ENCODE measurements around the gene IRX6. TPM values are rescaled to one million over a fixed set of nuclear protein-coding genes. Genes with fewer than 3 reads are reported as not detected.

The IRX6 gene
- total and polyA plus RNA-seq, 2 donors (not counting 3 experiments of a cell fraction or from before 2014, with no cell fraction given) = not detected

- Histone ChIP-seq H3K27ac (ENCODE audit: insufficient read depth, low read depth, low read length) (no peak overlapping the region), H3K9me3 (replicated peaks; ENCODE audit: control insufficient read depth, insufficient read depth, low read length) (no peaks in the 10 kb centered on the region), H2AFZ (ENCODE audit: low read depth, low read length) (no peak overlapping the region), H3K9ac (replicated peaks; ENCODE audit: extremely low read depth, insufficient read depth, low read length) (no peak overlapping the region), H3K79me2 (ENCODE audit: control insufficient read depth, insufficient read depth, low read length) (no peaks in the 10 kb centered on the region), H3K4me2 (ENCODE audit: insufficient read depth, low read length) (no peak overlapping the region), H3K4me3 (replicated peaks in 1 of 3; ENCODE audit: insufficient read depth in 1 of 3, low read depth in 1 of 3, low read length in 3 of 3) (no peak overlapping the region), H3K9me1 (replicated peaks; ENCODE audit: control insufficient read depth, extremely low read depth, insufficient read depth, low read length) (no peaks in the 10 kb centered on the region), H3K36me3 (ENCODE audit: control insufficient read depth in 2 of 2, extremely low read depth in 1 of 2, insufficient read depth in 2 of 2, low read length in 2 of 2) (no peaks in the 10 kb centered on the region), H4K20me1 (replicated peaks; ENCODE audit: control insufficient read depth, extremely low read depth, insufficient read depth, low read length) (no peaks in the 10 kb centered on the region), H3K4me1 (ENCODE audit: control insufficient read depth, extremely low read depth, insufficient read depth, low read length) (no peaks in the 10 kb centered on the region), H3K27me3 (ENCODE audit: control insufficient read depth in 2 of 2, insufficient read depth in 2 of 2, low read length in 2 of 2) (no peaks in the 10 kb centered on the region)
- dilution Hi-C loops (cut with MboI; ENCODE audit: extremely low pct_ligation_motif_present, low sequenced_read_pairs) = no loop called here
- TF ChIP-seq JUN (IDR thresholded peaks at IDR 0.05; ENCODE audit: borderline replicate concordance, insufficient read depth, insufficient read length, low read depth) (no peak), CTCF (IDR thresholded peaks at IDR 0.05; ENCODE audit: extremely low read depth in 1 of 2, insufficient read depth in 1 of 2, low read depth in 1 of 2, low read length in 2 of 2) (no peak), MYC (IDR thresholded peaks at IDR 0.05; ENCODE audit: low read depth, low read length) (no peak), POLR2A (IDR thresholded peaks at IDR 0.05; ENCODE audit: low read depth, low read length) (no peak), MAX (IDR thresholded peaks at IDR 0.05; ENCODE audit: insufficient read depth, insufficient read length) (no peak), GATA2 (IDR thresholded peaks at IDR 0.05; ENCODE audit: insufficient read depth, insufficient read length, low read depth, low read length) (no peak), EZH2 (IDR thresholded peaks at IDR 0.05; ENCODE audit: borderline replicate concordance, low read depth, low read length, severe bottlenecking) (no peak), POLR2AphosphoS5 (IDR thresholded peaks at IDR 0.05; ENCODE audit: insufficient read depth, low read depth, low read length) (no peak)
- POLR2A ChIA-PET = no interaction called here
- no TSS peak for BruUV-seq (replicated peaks)
- CTCF ChIA-PET = no interaction called here
- intact Hi-C loops (cut with micrococcal nuclease) = no loop called here
- no peak for FAIRE-seq
- no peak for DNase-seq (ENCODE audit: low read depth, low spot score)
Measured at GRCh38 chr16:55340445-55340844, 16.4 kb downstream of the IRX6 start.

All from endothelial cell of umbilical vein (primary cell).